Left lobe of liver (tissue), 2 donors: ENCODE measurements around the gene OR9I1. TPM values are rescaled to one million over a fixed set of nuclear protein-coding genes. Genes with fewer than 3 reads are reported as not detected.

Source experiments
- ATAC-seq: fragments of 200-7000 bp; cut with Tn5 transposase; one replicate; pipeline ENCODE4 v1.9.1; 2020; ENCODE audit warnings: mild to moderate bottlenecking, moderate library complexity
- DNase-seq: peaks from one replicate; pipeline ENCODE4 v3.0.0-alpha.2; 2020; ENCODE audit warnings: low spot score
- total RNA-seq: library from RNA; stranded (reverse); gene quantifications from one replicate; pipeline ENCODE4 v1.2.1, GENCODE V29; 2021
- donor health status: DM: no; HTN: no; CAD: no; lungs with moderate emphysema.
- donor health status: DM: no; HTN: yes; CAD: no.

Gene OR9I1, protein sequence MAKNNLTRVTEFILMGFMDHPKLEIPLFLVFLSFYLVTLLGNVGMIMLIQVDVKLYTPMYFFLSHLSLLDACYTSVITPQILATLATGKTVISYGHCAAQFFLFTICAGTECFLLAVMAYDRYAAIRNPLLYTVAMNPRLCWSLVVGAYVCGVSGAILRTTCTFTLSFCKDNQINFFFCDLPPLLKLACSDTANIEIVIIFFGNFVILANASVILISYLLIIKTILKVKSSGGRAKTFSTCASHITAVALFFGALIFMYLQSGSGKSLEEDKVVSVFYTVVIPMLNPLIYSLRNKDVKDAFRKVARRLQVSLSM
- total RNA-seq = not detected

DNA sequence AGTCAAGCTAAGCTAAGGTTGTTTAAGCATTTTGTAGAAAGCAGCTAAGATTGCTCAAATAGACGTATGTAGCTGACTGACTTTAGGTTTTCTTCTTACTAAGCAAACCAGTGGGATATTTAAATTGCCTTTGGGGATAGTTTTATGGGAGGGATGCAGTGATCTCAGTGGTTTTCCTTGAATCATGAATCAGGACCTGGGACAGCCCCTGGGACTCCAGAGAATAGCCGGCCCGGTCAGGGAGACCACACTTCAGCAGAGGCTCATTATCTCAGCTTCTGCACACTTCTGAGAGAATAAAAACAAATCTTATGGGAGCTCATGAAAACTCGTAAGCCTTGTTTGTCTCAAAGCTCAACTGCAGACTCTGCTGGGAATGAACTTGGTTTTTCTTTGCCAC lies at the start of gene OR9I1:
TSS of gene OR9I1 (minus strand) at position 62 of the 400 bp plus-strand sequence. CDS start 6,086 bp downstream, outside the sequence.
- ATAC-seq (no peak), DNase-seq (no peak)

DNA sequence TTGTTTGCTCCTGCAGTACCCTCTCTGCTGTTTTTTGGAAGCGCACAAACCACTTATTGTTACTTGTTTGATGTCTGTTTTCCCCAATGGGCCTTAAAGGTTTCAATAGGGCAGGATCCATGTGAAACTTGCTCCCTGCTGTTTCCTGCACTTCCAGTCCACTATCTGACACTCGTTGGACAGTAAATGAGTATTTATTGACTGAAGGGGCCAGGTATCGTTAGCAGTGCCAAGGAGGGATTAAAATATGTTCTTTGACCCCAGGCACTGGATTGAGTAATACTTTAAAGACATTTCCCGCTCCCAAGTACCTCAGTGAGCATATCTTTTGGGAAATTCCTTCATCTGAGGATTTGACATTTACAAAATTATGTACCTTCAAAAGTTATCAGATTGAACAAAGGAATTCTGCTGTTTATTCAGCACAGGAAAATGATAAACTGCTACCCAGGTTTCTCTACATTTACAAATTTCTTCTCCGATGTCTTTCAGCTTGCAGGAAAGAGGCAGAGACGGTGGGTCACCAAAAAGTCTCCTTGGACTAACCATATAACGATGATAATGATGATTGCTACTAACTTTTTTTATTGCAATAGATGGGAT lies 40.3 kb upstream of the OR9I1 start:
- ATAC-seq (no peak), DNase-seq (no peak)

DNA sequence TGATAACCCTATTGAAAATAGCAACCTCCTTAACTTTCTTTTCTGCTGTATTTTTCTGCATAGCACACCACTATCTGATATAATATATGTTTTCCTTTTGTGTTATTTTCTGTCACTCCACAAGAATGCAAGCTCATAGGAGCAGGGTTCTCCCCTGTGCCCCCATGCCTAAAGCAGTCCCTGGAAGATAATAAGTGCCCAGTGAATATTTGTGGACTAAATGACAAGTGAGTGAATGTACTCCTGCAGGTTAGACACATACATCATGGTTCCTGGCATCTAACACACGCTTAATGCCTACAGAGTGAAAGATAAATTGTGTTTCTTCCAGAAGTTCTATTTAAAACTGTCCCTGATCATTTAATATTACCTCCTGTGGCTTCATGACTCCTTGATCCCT lies 39.7 kb upstream of the OR9I1 start:
- ATAC-seq = no peak
- no peak for DNase-seq

DNA sequence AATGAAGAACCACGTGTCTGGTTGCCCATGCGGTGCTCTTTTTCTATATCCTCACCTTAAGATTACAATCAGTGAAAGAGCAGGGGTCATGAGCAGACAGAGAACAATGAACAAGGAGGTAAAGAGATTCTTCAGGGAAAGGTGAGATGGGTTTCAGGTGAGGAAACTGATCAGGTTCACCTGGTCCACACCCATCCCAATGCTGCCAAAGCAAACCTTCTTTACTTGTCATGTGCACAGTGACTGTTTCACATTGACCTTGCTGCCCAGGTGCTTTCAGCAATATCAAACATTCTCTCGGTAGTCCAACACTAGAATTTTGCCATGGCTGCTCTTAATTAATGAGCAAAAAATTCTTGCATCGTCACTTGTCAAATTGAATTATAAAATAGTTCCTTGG lies 39.1 kb upstream of the OR9I1 start:
- ATAC-seq = no peak
- no peak for DNase-seq

DNA sequence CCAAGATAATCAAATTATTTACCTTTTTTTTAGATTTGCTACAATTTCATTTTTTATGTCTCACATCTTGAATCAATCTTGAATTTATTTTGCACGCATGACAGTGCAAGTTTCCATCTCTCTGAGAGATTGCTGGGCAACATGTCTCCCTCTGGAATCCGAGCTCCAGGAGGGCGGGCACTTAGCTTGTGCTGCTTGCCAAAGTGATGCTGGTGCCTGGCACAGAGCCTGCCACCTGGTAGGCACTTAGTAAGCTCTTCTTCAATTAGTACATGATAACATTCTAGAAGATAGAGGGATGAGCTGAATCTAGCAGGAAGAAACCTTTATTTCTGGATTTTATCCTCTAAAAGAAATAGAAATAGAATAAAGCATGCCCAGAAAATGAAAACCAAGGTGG lies 27.5 kb upstream of the OR9I1 start:
- DNase-seq (no peak), ATAC-seq (no peak)

DNA sequence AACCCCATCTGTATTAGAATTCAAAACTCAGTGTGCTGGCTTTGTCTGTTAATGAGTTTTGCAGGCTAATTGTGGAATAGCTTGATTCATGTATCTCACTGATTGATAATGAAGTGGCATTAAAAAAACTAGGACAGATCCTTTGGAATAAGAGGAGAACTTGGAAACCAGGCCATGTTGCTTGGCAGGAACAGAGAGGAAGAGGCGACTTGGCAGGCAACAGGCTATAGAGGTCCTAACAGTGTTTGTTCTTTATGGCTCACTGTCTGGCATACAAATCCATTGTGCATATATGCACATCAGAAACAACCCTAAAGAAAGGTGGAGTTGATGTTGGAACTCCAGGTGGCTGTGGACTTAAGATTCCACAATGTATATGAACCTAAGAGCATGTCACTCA lies 17.4 kb upstream of the OR9I1 start:
- ATAC-seq (no peak), DNase-seq (no peak)

DNA sequence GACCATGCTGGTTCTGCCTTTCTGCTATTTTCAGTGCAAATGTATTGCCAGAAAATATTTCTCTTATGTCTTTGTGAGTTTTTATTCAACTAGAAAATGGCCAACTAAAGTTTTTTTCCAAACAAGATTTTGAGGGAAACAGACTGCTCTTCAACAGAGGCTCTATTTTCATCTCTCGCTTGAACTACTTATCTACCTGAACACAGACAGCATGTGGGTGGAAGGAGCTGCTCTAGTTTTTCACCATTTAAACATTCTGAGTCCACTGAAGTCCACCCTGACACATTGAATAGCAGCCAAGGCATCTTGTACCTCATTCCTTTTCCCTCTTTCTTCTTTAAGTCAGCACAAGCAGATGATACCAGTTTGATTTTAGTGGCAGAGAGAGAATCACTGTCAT lies 9.8 kb upstream of the OR9I1 start:
- DNase-seq = no peak
- ATAC-seq = no peak

DNA sequence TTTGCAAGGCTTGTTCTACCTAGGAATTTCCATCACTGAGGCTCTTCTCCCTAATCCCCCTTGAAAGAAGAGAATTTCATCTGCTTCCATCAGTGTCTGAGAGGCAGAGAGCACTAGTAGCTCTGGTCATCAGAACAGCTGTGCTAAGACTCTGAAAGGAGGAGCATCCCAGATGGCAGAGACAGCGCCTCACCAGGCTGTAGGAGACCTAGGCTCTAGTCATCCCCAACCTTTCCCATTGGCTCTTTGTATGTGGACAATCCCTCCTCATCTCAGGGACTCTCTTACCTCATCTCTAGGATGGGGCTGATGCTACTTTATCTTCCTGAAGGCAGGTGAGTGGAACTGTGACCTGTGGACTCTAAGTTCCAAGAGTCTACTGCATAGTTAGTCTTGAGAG lies 8.8 kb upstream of the OR9I1 start:
- no peak for DNase-seq
- no peak for ATAC-seq

DNA sequence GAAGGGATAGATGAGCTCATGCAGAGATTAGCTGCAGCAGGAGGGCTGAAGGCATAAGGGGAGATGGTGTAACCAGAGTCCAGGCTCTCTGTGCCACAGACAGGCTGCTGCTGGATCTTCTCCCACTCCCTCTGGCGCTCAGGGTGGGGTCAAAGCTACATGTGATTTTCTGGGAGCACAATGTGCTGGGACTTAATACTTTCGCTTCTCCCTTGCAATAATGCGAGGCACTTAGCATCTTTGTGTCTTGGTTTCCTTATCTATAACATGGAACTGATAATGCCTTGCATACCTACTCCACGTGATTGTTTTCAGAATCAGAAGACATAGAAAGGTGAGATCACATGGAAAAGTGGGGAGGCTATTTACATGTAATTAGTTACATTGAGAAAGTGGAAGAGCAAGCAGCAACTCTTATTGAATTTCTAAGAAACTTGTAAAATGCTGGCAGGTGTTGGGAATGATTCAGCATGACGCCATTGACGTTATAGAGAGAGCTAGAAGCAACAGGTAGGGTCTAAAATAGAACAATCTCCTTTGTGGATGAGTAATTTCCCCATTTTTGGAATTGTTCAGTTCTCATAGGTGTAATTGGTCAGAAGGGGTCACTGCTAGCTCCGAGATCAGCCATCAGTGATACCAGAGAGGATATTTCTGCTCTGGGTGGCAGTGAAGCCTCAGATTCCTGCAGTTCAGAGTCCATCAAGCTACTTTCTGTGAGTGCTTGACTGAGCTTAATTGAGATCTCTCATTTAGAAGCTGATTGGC lies 8.2 kb upstream of the OR9I1 start:
- ATAC-seq (no peak), DNase-seq (no peak)

DNA sequence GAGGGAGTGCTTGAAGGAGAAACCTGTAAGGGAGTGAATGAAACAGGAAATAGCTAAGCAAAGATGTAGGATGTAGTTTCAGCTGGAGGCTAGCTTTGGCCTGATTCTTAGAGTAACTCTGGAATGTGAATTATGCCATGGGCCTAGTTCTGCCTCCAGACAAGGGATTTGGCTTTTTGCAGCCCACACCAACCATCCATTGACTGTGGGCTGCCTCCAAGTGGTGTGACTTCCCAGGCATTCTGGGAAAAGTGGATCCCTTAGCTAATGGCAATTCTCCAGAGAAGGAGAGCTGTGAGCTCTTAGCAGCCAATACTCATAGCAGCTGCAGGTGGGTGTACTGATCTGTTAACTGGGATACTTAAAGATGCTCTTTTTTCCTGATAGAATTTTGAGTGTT lies 2.0 kb upstream of the OR9I1 start:
- DNase-seq (no peak), ATAC-seq (no peak)

DNA sequence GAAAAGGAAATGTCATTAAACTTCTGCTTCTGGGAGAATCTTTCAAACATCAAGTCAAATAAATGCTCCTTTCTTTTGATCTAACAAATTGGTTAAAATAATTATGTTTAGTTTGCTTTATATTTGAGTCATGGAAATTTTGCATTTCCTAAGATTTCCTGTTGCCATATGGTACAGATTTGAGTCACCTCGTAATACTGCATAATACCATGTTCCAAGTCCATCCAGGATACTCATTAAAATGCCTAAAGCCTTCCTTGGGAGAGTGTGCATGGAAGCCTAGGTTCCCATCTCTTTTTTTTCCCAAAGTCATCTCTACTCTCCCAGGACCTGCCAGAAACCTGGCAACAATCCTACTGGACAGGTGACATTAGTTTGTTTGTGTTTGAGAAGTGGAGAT lies 4.2 kb downstream of the OR9I1 start:
- ATAC-seq = no peak
- no peak for DNase-seq

DNA sequence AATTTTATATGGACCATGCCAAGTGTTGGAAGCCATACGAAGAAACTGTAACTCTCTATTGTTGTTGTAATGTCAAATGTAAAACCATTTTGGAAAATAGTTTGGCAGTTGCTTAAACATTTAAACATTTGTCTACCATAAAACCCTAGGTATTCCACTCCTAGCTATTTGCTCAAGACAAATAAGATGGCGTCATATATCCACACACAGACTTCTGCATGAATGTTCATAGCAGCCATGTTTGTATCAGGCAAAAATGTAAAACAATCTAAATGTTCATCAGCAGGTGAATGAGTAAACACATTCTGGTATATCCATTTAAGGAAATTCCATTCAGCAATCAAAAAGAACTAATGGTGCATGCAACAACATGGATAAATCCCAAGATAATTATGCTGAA lies 27.9 kb downstream of the OR9I1 start:
- DNase-seq = no peak
- ATAC-seq = no peak

DNA sequence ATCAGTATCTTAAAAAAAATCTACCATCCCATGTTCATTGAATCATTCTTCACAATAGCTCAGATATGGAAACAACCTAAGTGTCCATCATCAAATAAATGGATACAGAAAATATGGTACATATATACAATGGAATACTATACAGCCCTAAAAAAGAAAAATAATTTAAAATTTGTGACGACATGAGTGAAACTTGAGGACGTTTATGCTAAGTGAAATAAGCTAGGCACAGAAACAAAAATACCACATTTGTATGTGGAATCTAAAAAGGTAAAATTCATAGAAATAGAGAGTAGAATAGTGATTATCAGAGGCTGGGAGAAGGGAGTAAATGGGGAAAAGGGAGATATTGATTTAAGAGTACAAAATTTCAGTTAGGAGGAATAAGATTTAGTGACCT lies 38.8 kb downstream of the OR9I1 start:
- no peak for DNase-seq
- ATAC-seq = no peak

DNA sequence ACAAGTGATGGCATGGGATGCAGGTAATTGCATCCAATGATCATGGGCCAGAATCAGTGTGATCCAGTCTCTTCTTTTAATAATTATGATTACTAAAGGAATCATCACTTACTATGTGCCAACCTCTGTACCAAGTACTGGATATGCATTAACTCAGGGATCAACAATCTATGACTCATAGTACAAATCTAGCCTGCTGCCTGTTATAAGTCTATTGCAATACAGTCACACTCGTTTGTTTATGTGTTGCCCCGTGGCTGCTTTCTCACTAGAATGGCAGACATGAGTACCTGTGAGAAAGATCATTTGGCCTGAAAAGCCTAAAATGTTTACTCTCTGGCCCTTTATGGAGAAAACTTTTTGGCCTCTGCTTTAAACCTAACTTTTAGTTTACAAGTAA lies 49.5 kb downstream of the OR9I1 start:
- no peak for ATAC-seq

DNA sequence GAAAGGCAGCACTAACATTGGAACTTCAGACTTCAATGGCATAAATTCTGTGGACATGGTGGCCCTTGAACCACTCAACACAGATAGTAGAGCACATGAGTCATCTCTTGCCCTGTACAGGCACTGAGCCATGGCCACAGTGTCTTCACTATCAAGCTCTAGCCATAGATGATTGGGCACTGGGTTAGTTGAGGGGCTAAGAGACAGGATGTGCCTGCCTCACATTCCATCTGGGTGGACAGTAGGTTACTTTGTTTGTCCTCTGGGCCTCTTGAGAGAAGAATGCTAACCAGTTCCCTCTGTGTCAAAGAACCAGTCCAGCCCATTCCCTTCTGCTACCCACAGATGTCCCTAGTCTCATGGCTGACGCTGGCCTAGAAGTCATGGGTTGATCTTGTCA lies 54.7 kb downstream of the OR9I1 start:
- ATAC-seq (no peak), DNase-seq (no peak)

More for the DNA sequence above, 49.5 kb downstream of the OR9I1 start:
- DNase-seq = no peak

DNA sequence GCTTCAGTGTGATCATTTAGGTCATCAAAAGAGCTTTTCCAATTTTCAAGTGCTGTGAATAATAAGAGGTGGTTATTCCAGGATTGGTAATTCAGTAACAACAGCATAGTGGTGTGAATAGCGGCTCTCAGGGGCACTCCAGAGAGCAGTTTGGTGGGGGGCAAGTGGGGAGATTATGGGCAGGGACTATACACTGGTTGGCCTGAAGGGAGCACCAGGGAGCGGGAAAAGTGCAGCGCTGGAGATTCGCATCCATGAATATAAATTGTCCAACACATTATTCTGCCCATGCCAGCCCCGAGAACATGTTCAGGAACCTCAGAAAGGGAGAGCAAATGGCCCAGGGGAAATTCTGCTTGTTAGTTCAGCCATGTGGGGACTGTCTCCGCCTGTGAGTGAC lies 56.7 kb downstream of the OR9I1 start:
- DNase-seq = no peak

DNA sequence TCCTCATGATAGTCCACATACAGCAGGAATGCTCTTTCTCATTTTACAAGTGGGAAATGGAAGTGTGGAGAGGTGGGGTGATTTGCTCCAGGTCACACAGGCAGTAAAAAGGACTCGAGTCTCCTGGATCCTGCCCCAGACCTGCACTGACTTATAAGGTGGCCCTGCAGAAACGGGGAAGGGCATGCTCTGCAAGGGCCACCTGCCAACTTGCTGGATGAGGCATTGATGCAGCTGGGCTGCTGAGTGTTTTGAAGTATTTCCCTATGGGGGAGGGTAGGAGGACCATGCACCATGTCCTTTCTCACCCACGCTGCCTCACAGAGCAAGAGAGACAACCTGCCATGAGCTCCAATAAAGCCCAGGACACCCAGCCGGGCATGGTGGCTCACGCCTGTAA lies 57.6 kb downstream of the OR9I1 start:
- DNase-seq (no peak), ATAC-seq (no peak)

More for the DNA sequence above, 56.7 kb downstream of the OR9I1 start:
- no peak for ATAC-seq

Other genes with a start within 250 kb of the OR9I1 start
- not detected for gene OR9Q1, start 101.6 kb downstream of the OR9I1 start, total RNA-seq
- not detected for gene OR6Q1, start 94.6 kb downstream of the OR9I1 start, total RNA-seq
- not detected for gene OR9Q2, start 63.5 kb upstream of the OR9I1 start, total RNA-seq
- gene OR1S2, start 78.6 kb upstream of the OR9I1 start, total RNA-seq = not detected
- not detected for gene OR1S1, start 87.2 kb upstream of the OR9I1 start, total RNA-seq
- gene OR10Q1, start 103.4 kb upstream of the OR9I1 start, total RNA-seq = not detected
- not detected for gene OR10W1, start 142.7 kb upstream of the OR9I1 start, total RNA-seq
- not detected for gene OR5B17, start 233.5 kb upstream of the OR9I1 start, total RNA-seq